Stimulated activated naive CD8-positive, alpha-beta T cell treated with anti-CD3 and anti-CD28 coated beads, Interleukin-15, Interleukin-2, amounts not matched to agents 100 U/mL and 50 U/mL, for 24 hours (primary cell): Measurements from ENCODE around the gene PHGDH.
"Not testable (repeated sequence)": the region's sequence is repeated elsewhere in the genome, so short reads cannot be mapped to it uniquely, and the experiment has no call there.

Experiments
- ATAC-seq: fragments of 150-1000 bp; cut with Tn5 transposase; one replicate; pipeline ENCODE4 v1.10.0; 2021
- DNase-seq: peaks from one replicate; pipeline ENCODE4 v3.0.0; 2021

PHGDH gene

GRCh38 chr1:119711804-119712341, at the start of gene PHGDH:
Gene PHGDH (plus strand): TSS chr1:119711934. CDS start chr1:119712023, 89 bp downstream.
- peak; percentile 76 for ATAC-seq
- peak; percentile 72 for DNase-seq

- no peak for DNase-seq
- ATAC-seq: no peak
These were observed 49.7 kb upstream of the PHGDH start for GRCh38 chr1:119662034-119662437.

- no peak for ATAC-seq
- DNase-seq: no peak
These were observed 47.7 kb upstream of the PHGDH start for GRCh38 chr1:119664067-119664466.

- DNase-seq (no peak), ATAC-seq (no peak)
These were observed 44.6 kb upstream of the PHGDH start for GRCh38 chr1:119667173-119667572.

- DNase-seq (no peak), ATAC-seq (no peak)
These were observed 40.8 kb upstream of the PHGDH start for GRCh38 chr1:119670898-119671297.

- ATAC-seq: no peak
- DNase-seq: no peak
These were observed 38.4 kb upstream of the PHGDH start for GRCh38 chr1:119673171-119673940.

- DNase-seq: no peak
- no peak for ATAC-seq
These were observed 37.6 kb upstream of the PHGDH start for GRCh38 chr1:119674111-119674526.

GRCh38 chr1:119674835-119675289, 36.9 kb upstream of the PHGDH start:
- peak; percentile 54 for DNase-seq
- ATAC-seq: peak; percentile 88

GRCh38 chr1:119675349-119676345, 36.1 kb upstream of the PHGDH start:
- DNase-seq (peak; percentile 81), ATAC-seq (peak; percentile 54)

- ATAC-seq (no peak), DNase-seq (no peak)
These were observed 35.0 kb upstream of the PHGDH start for GRCh38 chr1:119676571-119677206.

- DNase-seq (no peak), ATAC-seq (no peak)
These were observed 32.5 kb upstream of the PHGDH start for GRCh38 chr1:119679223-119679622.

- ATAC-seq: no peak
- no peak for DNase-seq
These were observed 31.5 kb upstream of the PHGDH start for GRCh38 chr1:119680193-119680592.

GRCh38 chr1:119680723-119681122, 31.0 kb upstream of the PHGDH start:
- ATAC-seq (no peak), DNase-seq (no peak)

GRCh38 chr1:119681560-119681959, 30.2 kb upstream of the PHGDH start:
- DNase-seq (no peak), ATAC-seq (no peak)

GRCh38 chr1:119682141-119682540, 29.6 kb upstream of the PHGDH start:
- no peak for DNase-seq
- ATAC-seq: no peak

GRCh38 chr1:119683893-119684292, 27.8 kb upstream of the PHGDH start:
- no peak for ATAC-seq
- no peak for DNase-seq

- no peak for ATAC-seq
- DNase-seq: no peak
These were observed 25.1 kb upstream of the PHGDH start for GRCh38 chr1:119686661-119687060.

GRCh38 chr1:119687434-119688079, 24.2 kb upstream of the PHGDH start:
- ATAC-seq: no peak
- no peak for DNase-seq

GRCh38 chr1:119688810-119689209, 22.9 kb upstream of the PHGDH start:
- ATAC-seq: no peak
- no peak for DNase-seq

GRCh38 chr1:119689511-119689910, 22.2 kb upstream of the PHGDH start:
- ATAC-seq (no peak), DNase-seq (no peak)

- DNase-seq, ATAC-seq: not testable (repeated sequence)
These were observed 14.9 kb upstream of the PHGDH start for GRCh38 chr1:119696863-119697262.

- DNase-seq (no peak), ATAC-seq (no peak)
These were observed 14.1 kb upstream of the PHGDH start for GRCh38 chr1:119697598-119697997.
